Hematopoietic multipotent progenitor cell treated with erythropoietin and hydrocortisone succinate and interleukin-3 and kit ligand, for 15 days (in vitro differentiated cells): ENCODE measurements around the gene AHDC1.
"Not testable (repeated sequence)": the region's sequence is repeated elsewhere in the genome, so short reads cannot be mapped to it uniquely, and the experiment has no call there.

ENCODE experiments used
- DNase-seq: peaks from one replicate; pipeline ENCODE4 v3.0.0-alpha.2; 2015; ENCODE audit warnings: low spot score

The AHDC1 gene

GRCh38 chr1:27506703-27507102, 97.2 kb downstream of the AHDC1 start:
- DNase-seq: no peak

- no peak for DNase-seq
These were observed 98.6 kb downstream of the AHDC1 start for GRCh38 chr1:27505420-27505680.

- no peak for DNase-seq
These were observed 99.1 kb downstream of the AHDC1 start for GRCh38 chr1:27504588-27505419.

- no peak for DNase-seq
These were observed 99.9 kb downstream of the AHDC1 start for GRCh38 chr1:27503844-27504587.

GRCh38 chr1:27503033-27503432, 100.9 kb downstream of the AHDC1 start:
- no peak for DNase-seq

GRCh38 chr1:27501159-27501558, 102.8 kb downstream of the AHDC1 start:
- not testable (repeated sequence) for DNase-seq

GRCh38 chr1:27499142-27499541, 104.8 kb downstream of the AHDC1 start:
- no peak for DNase-seq

- DNase-seq: no peak
These were observed 107.3 kb downstream of the AHDC1 start for GRCh38 chr1:27496604-27497155.

GRCh38 chr1:27492796-27493195, 111.1 kb downstream of the AHDC1 start:
- DNase-seq: no peak

- DNase-seq: no peak
These were observed 111.9 kb downstream of the AHDC1 start for GRCh38 chr1:27491748-27492700.

- DNase-seq: peak; percentile 99
These were observed 113.8 kb downstream of the AHDC1 start, which contains the start of gene WASF2 for GRCh38 chr1:27489973-27490741. WASF2 (minus strand) TSS chr1:27490167; CDS start chr1:27428890, 61,277 bp downstream.

- DNase-seq: peak; percentile 54
These were observed 114.4 kb downstream of the AHDC1 start for GRCh38 chr1:27489501-27489972.

- DNase-seq: peak; percentile 29
These were observed 115.7 kb downstream of the AHDC1 start for GRCh38 chr1:27487966-27488884.

- DNase-seq: no peak
These were observed 118.6 kb downstream of the AHDC1 start for GRCh38 chr1:27485363-27485762.
